GM12878 (cell line): ENCODE results near the gene DNMBP. TPM values are rescaled to one million over a fixed set of nuclear protein-coding genes. Genes with fewer than 3 reads are reported as not detected.

ENCODE experiments used
- ATAC-seq: fragments of 200-7000 bp; cut with Tn5 transposase; 3 replicates; pipeline ENCODE4 v1.9.1; 2020; ENCODE audit warnings: mild to moderate bottlenecking, moderate library complexity
- BruUV-seq: library from RNA; stranded (reverse); fragments of 400-500 nt; replicated peaks from 2 replicates; lab custom pipeline; 2021; lab: Mats Ljungman, UMichigan
- CTCF ChIA-PET: fragments of 300-600 bp; sonication (Branson Sonifier 250); formaldehyde crosslinking; extraction: SDS; loops from one replicate; lab custom pipeline; 2021; ENCODE audit warnings: inconsistent platforms; lab: Yijun Ruan, JAX
- POLR2A ChIA-PET: fragments of 350-600 bp; formaldehyde crosslinking; extraction: SDS; loops from one replicate; lab custom pipeline; 2021; ENCODE audit warnings: inconsistent platforms; lab: Charles Lee
- RAD21 ChIA-PET: fragments of 300-600 bp; sonication (Branson Sonifier 250); formaldehyde crosslinking; loops from one replicate; lab custom pipeline; 2023; ENCODE audit warnings: antibody characterized with exemption; ENCODE audit not compliant: unreplicated experiment; lab: Charles Lee
- SMC1A ChIA-PET: fragments of 300-600 bp; sonication (Branson Sonifier 250); formaldehyde crosslinking; loops from one replicate; lab custom pipeline; 2023; ENCODE audit not compliant: unreplicated experiment, uncharacterized antibody; lab: Charles Lee
- DNase-seq: peaks from one replicate; pipeline ENCODE4 v3.0.0-alpha.2; 2011; ENCODE audit warnings: low read depth, low spot score
- FAIRE-seq: peaks from 3 replicates; lab custom pipeline; 2011; peaks lifted over from hg19 to GRCh38; lab: Jason Lieb, UNC
- H2AFZ ChIP-seq: 2 replicates; pipeline ENCODE4 v1.6.0; 2011; ENCODE audit warnings: low read depth, low read length, control low read depth; ENCODE audit not compliant: control insufficient read depth
- H3K27ac ChIP-seq: 2 replicates; pipeline ENCODE4 v1.5.1; 2011; ENCODE audit warnings: control low read depth; ENCODE audit not compliant: control insufficient read depth, insufficient read depth
- H3K27me3 ChIP-seq, 2 experiments: replicated peaks in 1 of 2; 2 replicates each; pipeline versions ENCODE4 v1.6.0 to v1.6.1; 2011; ENCODE audit warnings: low read length in 1 of 2; ENCODE audit not compliant: control insufficient read depth in 2 of 2, insufficient read depth in 2 of 2
- H3K36me3 ChIP-seq, 2 experiments: 2 replicates each; pipeline ENCODE4 v1.5.1; 2011; ENCODE audit warnings: low read length in 1 of 2; ENCODE audit not compliant: control insufficient read depth in 2 of 2, insufficient read depth in 2 of 2
- H3K4me1 ChIP-seq: 2 replicates; pipeline ENCODE4 v1.6.1; 2011; ENCODE audit warnings: mild to moderate bottlenecking, low read length, moderate library complexity, mixed read lengths; ENCODE audit not compliant: control insufficient read depth, insufficient read depth
- H3K4me2 ChIP-seq: 2 replicates; pipeline ENCODE4 v1.6.0; 2011; ENCODE audit warnings: control low read depth; ENCODE audit not compliant: control insufficient read depth, insufficient read depth
- H3K4me3 ChIP-seq: fragments of 200-600 bp; sonication (generic); 2 replicates; pipeline ENCODE4 v1.5.1; 2016
- H3K79me2 ChIP-seq: 2 replicates; pipeline ENCODE4 v1.6.0; 2011; ENCODE audit warnings: low read length; ENCODE audit not compliant: control insufficient read depth, insufficient read depth
- H3K9ac ChIP-seq: 2 replicates; pipeline ENCODE4 v1.8.0; 2011; ENCODE audit warnings: low read length, control low read depth, mixed read lengths; ENCODE audit not compliant: control insufficient read depth, insufficient read depth
- H3K9me3 ChIP-seq: replicated peaks from 3 replicates; pipeline ENCODE4 v1.5.1; 2011; ENCODE audit warnings: mild to moderate bottlenecking, low read length; ENCODE audit not compliant: control insufficient read depth, insufficient read depth
- H4K20me1 ChIP-seq: 2 replicates; pipeline ENCODE4 v1.6.0; 2011; ENCODE audit not compliant: control insufficient read depth, insufficient read depth
- ESRRA ChIP-seq: IDR thresholded peaks from 2 replicates; pipeline ENCODE4 v1.6.1; 2012; ENCODE audit warnings: mild to moderate bottlenecking, low read length, improper control_type of control experiment
- FOXM1 ChIP-seq: IDR thresholded peaks from 2 replicates; pipeline ENCODE4 v1.6.1; 2012; ENCODE audit warnings: low read depth, mild to moderate bottlenecking, inconsistent platforms, low read length, moderate library complexity
- HDAC6 ChIP-seq: fragments of 200-600 bp; sonication (generic); IDR thresholded peaks from one replicate; pipeline ENCODE4 v1.8.0; 2017; ENCODE audit warnings: antibody characterized with exemption; ENCODE audit not compliant: unreplicated experiment
- NR2C1 ChIP-seq: fragments of 450-650 bp; IDR thresholded peaks from 2 replicates; pipeline ENCODE4 v1.6.1; 2017; ENCODE audit warnings: antibody characterized with exemption, mild to moderate bottlenecking, moderate library complexity
- POLR2AphosphoS5 ChIP-seq: IDR thresholded peaks from 2 replicates; pipeline ENCODE4 v1.6.1; 2011; ENCODE audit warnings: mild to moderate bottlenecking, low read length, inconsistent platforms
- RCOR1 ChIP-seq: conservative IDR thresholded peaks from 2 replicates; pipeline ENCODE4 v1.6.1; 2012; ENCODE audit warnings: low read depth, low read length, improper control_type of control experiment
- RUNX3 ChIP-seq: IDR thresholded peaks from 2 replicates; pipeline ENCODE4 v1.6.1; 2012; ENCODE audit warnings: low read length, inconsistent platforms
- SMC3 ChIP-seq: IDR thresholded peaks from 2 replicates; pipeline ENCODE4 v1.6.1; 2011; ENCODE audit warnings: low read length, improper control_type of control experiment, borderline replicate concordance
- YBX1 ChIP-seq: fragments of 450-650 bp; IDR thresholded peaks from 2 replicates; pipeline ENCODE4 v1.6.1; 2016; ENCODE audit warnings: antibody characterized with exemption
- WGBS: methylation state at CpG from one replicate; pipeline ENCODE4 v1.1.6; 2016; ENCODE audit warnings: low lambda C conversion rate; ENCODE audit not compliant: insufficient replicate concordance, insufficient coverage; ENCODE audit errors: missing lambda C conversion rate; 5-methylcytosine and 5-hydroxymethylcytosine counted together
- in situ Hi-C: fragments of 300-500 bp; cut with MboI; formaldehyde crosslinking; loops from 9 replicates; pipeline ENCODE4 v1.14.3; 2018; ENCODE audit warnings: mixed read lengths
- intact Hi-C: fragments of 100-400 bp; cut with micrococcal nuclease; formaldehyde crosslinking; loops from one replicate; pipeline ENCODE4 v1.14.2; 2022; ENCODE audit not compliant: unreplicated experiment
- polyA plus RNA-seq, 11 experiments: library from polyadenylated mRNA; depleted of rRNA in 4 of 11; unstranded in 6 of 11; stranded (reverse) in 5 of 11; fragments of >200 nt; fragmentation: Nextera tagmentation in 4 of 11; fragmentation: Illumina TruSeq in 1 of 11; extraction: Ambion mirVana in 4 of 11; extraction: Trizol in 1 of 11; gene quantifications; 1 replicate in 1 of 11; 2 replicates in 10 of 11; pipeline versions ENCODE4 v1.2.1 to v1.2.3, GENCODE V29; 2011 to 2016; ENCODE audit warnings: inconsistent platforms in 2 of 11, missing spikeins in 2 of 11, low read depth in 1 of 11
- total RNA-seq, 4 experiments: library from RNA; depleted of rRNA in 3 of 4; stranded (reverse); fragments of >200 nt in 3 of 4; fragmentation: Illumina TruSeq in 1 of 4; extraction: Trizol in 1 of 4; gene quantifications; 2 replicates each; pipeline versions ENCODE4 v1.2.1 to v1.2.3, GENCODE V29; 2013 to 2021
- TF ChIP-seq, protein P1 (sequence below): fragments of 450-650 bp; IDR thresholded peaks from 2 replicates; pipeline ENCODE4 v1.6.1; 2017; ENCODE audit warnings: mild to moderate bottlenecking, low read depth, inconsistent platforms; ENCODE audit not compliant: poor library complexity, severe bottlenecking
- TF ChIP-seq, protein P2 (sequence below): IDR thresholded peaks from 2 replicates; pipeline ENCODE4 v1.6.1; 2011; ENCODE audit warnings: low read depth, low read length, improper control_type of control experiment, borderline replicate concordance

DNMBP gene
- total and polyA plus RNA-seq, 10 of the 15 experiments (the other 5 are each of a cell fraction or from before 2014, with no cell fraction given), result 7.1 to 45.0 (median 22.0) TPM

DNA sequence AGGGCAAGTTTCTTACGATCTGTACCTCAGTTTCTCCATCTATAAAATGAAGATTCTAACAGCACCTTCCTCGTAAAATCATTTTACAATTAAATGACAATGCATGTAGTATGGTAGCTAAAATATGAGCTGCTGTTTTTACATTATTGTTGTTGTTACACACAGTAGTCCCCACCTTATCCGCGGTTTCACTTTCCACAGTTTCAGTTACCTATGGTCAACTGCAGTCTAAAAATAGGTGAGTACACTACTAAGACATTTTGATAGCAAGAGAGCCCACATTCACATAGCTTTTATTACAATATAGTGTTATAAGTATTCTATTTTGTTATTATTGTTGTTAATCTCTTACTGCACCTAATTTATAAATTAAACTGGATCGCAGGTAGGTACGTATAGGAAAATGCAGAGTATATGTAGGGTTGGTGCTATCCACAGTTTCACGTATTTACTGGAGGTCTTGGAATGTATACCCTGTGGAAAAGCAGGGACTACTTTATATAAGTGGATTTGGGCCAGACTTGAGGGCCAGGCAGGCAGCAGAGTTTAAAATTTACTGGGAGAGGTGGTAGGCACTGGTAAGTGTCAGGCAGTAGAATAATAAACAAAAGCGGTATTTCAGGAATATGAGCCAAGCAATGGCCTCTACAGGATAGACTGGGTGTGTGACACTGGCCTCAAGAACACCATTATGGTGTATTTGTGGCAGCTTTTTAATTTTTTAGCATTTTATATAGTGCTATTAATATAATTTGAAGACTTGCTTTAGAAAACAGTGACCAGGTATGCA is 10.2 kb downstream of the DNMBP start:
- no peak for ATAC-seq

DNA sequence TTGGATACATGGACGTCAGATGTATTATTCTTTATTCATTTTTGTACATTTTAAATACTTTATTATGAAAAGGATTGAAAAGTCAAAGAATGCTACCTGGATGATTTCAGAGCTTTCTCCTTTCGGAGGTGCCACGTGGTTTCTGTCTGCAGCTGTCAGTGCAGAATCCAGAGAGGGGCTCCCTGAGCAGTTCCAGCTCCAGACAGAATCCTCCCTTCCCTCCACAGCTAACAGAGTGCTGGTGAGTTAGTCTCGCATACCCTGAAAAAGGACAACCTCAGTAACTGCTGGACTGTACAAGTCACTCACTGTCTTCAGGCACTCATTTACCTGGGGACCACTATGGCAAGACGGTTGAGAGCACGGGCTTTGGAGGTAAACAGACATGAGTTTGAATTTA is 10.9 kb downstream of the DNMBP start:
- peak overlapping the region; percentile 37; the same call in 1 of the 2 replicates for H3K27ac ChIP-seq
- FAIRE-seq, result no peak
- peaks cover 0 to 20% of the 10 kb centered on the region in 2 experiments; a peak in 1 of 4 replicates for H3K36me3 ChIP-seq
- no peak overlapping the region for H2AFZ ChIP-seq
- intact Hi-C loops, result no loop called here
- ChIA-PET CTCF (interaction anchor here (0.7 to 11.3 kb wide), 4 partner anchors 9 to 153 kb away, joined by 3 to 116 read pairs (median 4); partner anchors contain the start of gene DNMBP), SMC1A (interaction anchor here (1.0 to 26.2 kb wide), 4 partner anchors 10 to 47 kb away, joined by 3 to 531 read pairs (median 8); no protein-coding TSS in a partner anchor), RAD21 (interaction anchor here (0.7 to 1.6 kb wide), 3 partner anchors 15 to 47 kb away, joined by 3 to 5 read pairs (median 3); no protein-coding TSS in a partner anchor), POLR2A (interaction anchor here (0.9 to 7.3 kb wide), 3 partner anchors 8 to 23 kb away, joined by 3 to 88 read pairs (median 3); partner anchors contain the start of gene DNMBP)
- 87% methylated on average over 6 of the region's 6 CpGs for WGBS
- no peak overlapping the region for H3K9ac ChIP-seq
- no peak overlapping the region for H3K4me2 ChIP-seq
- H3K9me3 ChIP-seq, result no peaks in the 10 kb centered on the region; the same call in 1 of the 3 replicates
- H3K27me3 ChIP-seq, result no peaks in the 10 kb centered on the region
- ATAC-seq, result no peak
- in situ Hi-C loops, result no loop called here
- peaks cover 37% of the 10 kb centered on the region for H3K4me1 ChIP-seq
- no peak for DNase-seq
- peaks cover 96% of the 10 kb centered on the region for H3K79me2 ChIP-seq
- H4K20me1 ChIP-seq, result peaks cover 4% of the 10 kb centered on the region; the same call in 1 of the 2 replicates
- BruUV-seq, result no TSS peak
- no peak overlapping the region for H3K4me3 ChIP-seq
- no peak for TF ChIP-seq SMC3
- TF ChIP-seq, protein P1, sequence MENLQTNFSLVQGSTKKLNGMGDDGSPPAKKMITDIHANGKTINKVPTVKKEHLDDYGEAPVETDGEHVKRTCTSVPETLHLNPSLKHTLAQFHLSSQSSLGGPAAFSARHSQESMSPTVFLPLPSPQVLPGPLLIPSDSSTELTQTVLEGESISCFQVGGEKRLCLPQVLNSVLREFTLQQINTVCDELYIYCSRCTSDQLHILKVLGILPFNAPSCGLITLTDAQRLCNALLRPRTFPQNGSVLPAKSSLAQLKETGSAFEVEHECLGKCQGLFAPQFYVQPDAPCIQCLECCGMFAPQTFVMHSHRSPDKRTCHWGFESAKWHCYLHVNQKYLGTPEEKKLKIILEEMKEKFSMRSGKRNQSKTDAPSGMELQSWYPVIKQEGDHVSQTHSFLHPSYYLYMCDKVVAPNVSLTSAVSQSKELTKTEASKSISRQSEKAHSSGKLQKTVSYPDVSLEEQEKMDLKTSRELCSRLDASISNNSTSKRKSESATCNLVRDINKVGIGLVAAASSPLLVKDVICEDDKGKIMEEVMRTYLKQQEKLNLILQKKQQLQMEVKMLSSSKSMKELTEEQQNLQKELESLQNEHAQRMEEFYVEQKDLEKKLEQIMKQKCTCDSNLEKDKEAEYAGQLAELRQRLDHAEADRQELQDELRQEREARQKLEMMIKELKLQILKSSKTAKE, result no peak
- no peak for TF ChIP-seq FOXM1
- TF ChIP-seq RCOR1, result no peak
- TF ChIP-seq NR2C1, result no peak
- TF ChIP-seq, protein P2, sequence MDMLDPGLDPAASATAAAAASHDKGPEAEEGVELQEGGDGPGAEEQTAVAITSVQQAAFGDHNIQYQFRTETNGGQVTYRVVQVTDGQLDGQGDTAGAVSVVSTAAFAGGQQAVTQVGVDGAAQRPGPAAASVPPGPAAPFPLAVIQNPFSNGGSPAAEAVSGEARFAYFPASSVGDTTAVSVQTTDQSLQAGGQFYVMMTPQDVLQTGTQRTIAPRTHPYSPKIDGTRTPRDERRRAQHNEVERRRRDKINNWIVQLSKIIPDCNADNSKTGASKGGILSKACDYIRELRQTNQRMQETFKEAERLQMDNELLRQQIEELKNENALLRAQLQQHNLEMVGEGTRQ, result no peak
- TF ChIP-seq POLR2AphosphoS5, result no peak
- TF ChIP-seq YBX1, result no peak
- no peak for TF ChIP-seq ESRRA

More for the DNA sequence above, 10.2 kb downstream of the DNMBP start:
- no peaks in the 10 kb centered on the region; the same call in 1 of the 3 replicates for H3K9me3 ChIP-seq
- H3K4me3 ChIP-seq, result no peak overlapping the region
- H2AFZ ChIP-seq, result no peak overlapping the region
- no peak overlapping the region for H3K9ac ChIP-seq
- H3K27me3 ChIP-seq, result no peaks in the 10 kb centered on the region
- no peak for TF ChIP-seq HDAC6
- TF ChIP-seq RUNX3, result peak; percentile 19; the same call in 1 of the 2 replicates
- TF ChIP-seq, all 136 proteins: peak for 1
- POLR2A ChIA-PET, result interaction anchor here (0.6 to 7.3 kb wide), 6 partner anchors 7 to 23 kb away, joined by 3 to 88 read pairs (median 4); partner anchors contain the start of gene DNMBP
- intact Hi-C loops (no loop called here), in situ Hi-C loops (no loop called here)
- SMC1A ChIA-PET, result interaction anchor here (0.8 to 26.2 kb wide), 6 partner anchors 9 to 47 kb away, joined by 3 to 531 read pairs (median 4); no protein-coding TSS in a partner anchor
- Histone ChIP-seq H3K79me2 (peaks cover 96% of the 10 kb centered on the region), H3K4me1 (peaks cover 31% of the 10 kb centered on the region), H3K4me2 (peak overlapping the region; percentile 28; the same call in 1 of the 2 replicates), H4K20me1 (peaks cover 4% of the 10 kb centered on the region; the same call in 1 of the 2 replicates), H3K27ac (no peak overlapping the region), H3K36me3 (peaks cover 0 to 20% of the 10 kb centered on the region in 2 experiments; a peak in 1 of 4 replicates)
- RAD21 ChIA-PET, result interaction anchor here (0.7 to 1.6 kb wide), 2 partner anchors 17 to 46 kb away, joined by 3 read pairs; no protein-coding TSS in a partner anchor
- 99% methylated on average over 8 of the region's 8 CpGs for WGBS
- no TSS peak for BruUV-seq
- DNase-seq (no peak), FAIRE-seq (no peak)
- CTCF ChIA-PET, result interaction anchor here (0.8 to 11.3 kb wide), 5 partner anchors 8 to 246 kb away, joined by 3 to 116 read pairs (median 4); partner anchors contain the start of gene DNMBP
